22Rv1 (cell line): ENCODE measurements around the gene SLC31A1.
A peak's percentile ranks its signal among the peaks of the same experiment; 100 is the strongest.

Experiments
- H3K27ac ChIP-seq: fragments of 450-650 bp; 2 replicates; pipeline ENCODE4 v1.5.1; 2017
- CTCF ChIP-seq: fragments of 450-650 bp; IDR thresholded peaks from 2 replicates; pipeline ENCODE4 v1.5.1; 2017; ENCODE audit warnings: mild to moderate bottlenecking
- ZFX ChIP-seq: fragments of 450-650 bp; IDR thresholded peaks from 2 replicates; pipeline ENCODE4 v1.6.1; 2017; ENCODE audit warnings: antibody characterized with exemption, borderline replicate concordance

SLC31A1 gene

GRCh38 chr9:113219969-113220368, 1.4 kb upstream of the SLC31A1 start:
- peak overlapping the region; percentile 72; the same call in 1 of the 2 replicates for H3K27ac ChIP-seq
- TF ChIP-seq ZFX = no peak
- TF ChIP-seq CTCF = no peak

- peak overlapping the region; percentile 72 for H3K27ac ChIP-seq
- TF ChIP-seq ZFX (no peak), CTCF (no peak)
Observed at GRCh38 chr9:113220467-113221002, 809 bp upstream of the SLC31A1 start.

- peak overlapping the region; percentile 72 for H3K27ac ChIP-seq
- no peak for TF ChIP-seq ZFX
- TF ChIP-seq CTCF = no peak
Observed at GRCh38 chr9:113221800-113222481, 597 bp downstream of the SLC31A1 start.

- TF ChIP-seq CTCF (no peak), ZFX (no peak)
- H3K27ac ChIP-seq = peak overlapping the region; percentile 72
Observed at GRCh38 chr9:113222482-113222841, 1.1 kb downstream of the SLC31A1 start.

- TF ChIP-seq CTCF (no peak), ZFX (no peak)
- no peak overlapping the region for H3K27ac ChIP-seq
Observed at GRCh38 chr9:113223963-113224362, 2.6 kb downstream of the SLC31A1 start.

- TF ChIP-seq ZFX = no peak
- TF ChIP-seq CTCF = no peak
- H3K27ac ChIP-seq = no peak overlapping the region
Observed at GRCh38 chr9:113227436-113227835, 6.1 kb downstream of the SLC31A1 start.

GRCh38 chr9:113228130-113228665, 6.9 kb downstream of the SLC31A1 start:
- no peak overlapping the region for H3K27ac ChIP-seq
- TF ChIP-seq ZFX = no peak
- TF ChIP-seq CTCF = no peak
